Measurements from ENCODE around the gene TRMT1.
A peak's percentile ranks its signal among the peaks of the same experiment; 100 is the strongest.

Gene TRMT1

GRCh38 chr19:13120817-13121216, 4.3 kb upstream of the TRMT1 start:
- no peak for TF ChIP-seq CTCF (IDR thresholded peaks at IDR 0.05; ENCODE audit: low read depth, low read length)
- DNase-seq (ENCODE audit: extremely low read depth, low read depth): no peak

GRCh38 chr19:13120031-13120430, 3.5 kb upstream of the TRMT1 start:
- TF ChIP-seq CTCF (IDR thresholded peaks at IDR 0.05; ENCODE audit: low read depth, low read length): no peak

DNA sequence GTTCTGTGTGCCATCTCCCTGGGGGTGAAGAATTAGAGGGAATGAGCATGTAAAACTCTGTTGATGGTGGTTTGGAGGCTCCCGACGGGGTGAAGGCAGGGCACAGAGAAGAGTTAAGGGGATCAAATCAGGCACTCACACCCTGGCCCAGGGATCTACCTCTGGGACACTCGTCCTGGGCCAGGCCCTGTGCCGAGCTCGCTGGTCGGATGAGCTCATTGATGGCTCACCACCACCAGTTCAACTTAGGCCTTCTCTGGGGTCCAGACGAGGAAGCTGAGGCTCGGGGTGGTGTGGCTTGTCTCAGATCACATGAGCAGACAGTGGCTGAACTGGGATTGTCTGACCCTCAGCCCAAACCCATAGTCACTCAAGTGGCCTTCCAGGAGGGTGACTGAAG, 3.1 kb upstream of the TRMT1 start:
- TF ChIP-seq CTCF (IDR thresholded peaks at IDR 0.05; ENCODE audit: low read depth, low read length): no peak
- no peak for DNase-seq (ENCODE audit: extremely low read depth, low read depth)

More at GRCh38 chr19:13120031-13120430, 3.5 kb upstream of the TRMT1 start:
- no peak for DNase-seq (ENCODE audit: extremely low read depth, low read depth)

- no peak for DNase-seq (ENCODE audit: extremely low read depth, low read depth)
- TF ChIP-seq CTCF (IDR thresholded peaks at IDR 0.05; ENCODE audit: low read depth, low read length): no peak
These were observed 2.1 kb upstream of the TRMT1 start for GRCh38 chr19:13118424-13119193.

DNA sequence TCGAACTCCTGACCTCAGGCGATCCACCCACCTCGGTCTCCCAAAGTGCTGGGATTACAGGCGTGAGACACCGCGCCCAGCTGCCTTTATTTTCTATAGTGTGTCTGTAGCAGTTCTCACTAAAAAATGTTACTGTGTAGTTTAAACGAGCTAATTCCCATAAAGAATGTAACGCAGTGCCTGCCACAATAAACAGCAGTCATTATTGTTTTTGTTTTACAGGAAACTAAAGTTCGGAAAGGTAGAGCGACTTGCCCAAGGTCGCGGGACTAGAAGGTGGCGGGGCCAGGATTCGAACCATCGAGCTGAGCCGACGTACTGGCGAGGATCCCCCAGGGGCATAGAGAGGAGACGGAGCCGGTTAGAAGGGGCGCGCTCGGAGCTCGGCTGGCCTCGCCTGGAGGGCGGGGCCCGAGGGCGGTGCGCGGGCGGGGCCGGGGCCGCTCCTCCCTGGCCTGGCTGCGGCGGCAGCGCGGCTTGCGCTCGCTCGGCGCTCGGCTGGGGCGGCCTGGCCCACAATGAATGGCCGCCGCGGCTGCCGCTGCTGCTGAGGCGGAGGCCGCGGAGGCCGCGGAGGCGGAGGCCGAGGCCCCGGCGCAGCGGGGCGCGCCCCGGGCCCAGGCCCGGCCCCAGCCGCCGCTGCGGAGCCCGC, 1.4 kb upstream of the TRMT1 start, which contains the start of gene NACC1:
NACC1 (plus strand) TSS at position 493 of the 652 bp plus-strand sequence. CDS start 16,944 bp downstream, outside the sequence.
- TF ChIP-seq CTCF (IDR thresholded peaks at IDR 0.05; ENCODE audit: low read depth, low read length): no peak
- DNase-seq (ENCODE audit: extremely low read depth, low read depth): peak; percentile 57

DNA sequence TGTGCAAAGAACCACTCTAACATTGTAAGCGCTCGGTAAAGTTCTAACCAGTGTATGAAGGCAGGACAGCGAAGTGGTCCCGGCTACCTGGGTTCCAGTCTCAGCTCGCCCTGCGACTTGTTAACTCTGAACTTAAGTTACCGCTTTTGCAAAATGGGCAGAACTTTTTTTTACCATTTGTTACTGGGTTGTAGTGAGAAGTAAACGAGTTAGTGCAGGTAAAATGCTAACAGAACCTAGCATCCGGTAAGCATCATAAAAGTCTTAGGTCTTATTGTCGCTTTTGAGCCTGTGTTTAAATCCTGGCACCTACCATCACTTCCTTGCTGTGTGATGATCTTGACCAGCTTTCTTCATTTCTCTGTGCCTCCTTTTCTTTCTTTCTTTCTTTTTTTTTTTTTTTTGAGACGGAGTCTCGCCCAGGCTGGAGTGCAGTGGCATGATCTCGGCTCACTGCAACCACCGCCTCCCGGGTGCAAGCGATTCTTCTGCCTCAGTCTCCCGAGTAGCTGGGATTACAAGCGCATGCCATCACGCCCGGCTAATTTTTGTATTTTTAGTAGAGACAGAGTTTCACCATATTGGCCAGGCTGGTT, 734 bp upstream of the TRMT1 start:
- TF ChIP-seq CTCF (IDR thresholded peaks at IDR 0.05; ENCODE audit: low read depth, low read length): no peak
- no peak for DNase-seq (ENCODE audit: extremely low read depth, low read depth)

- TF ChIP-seq CTCF (IDR thresholded peaks at IDR 0.05; ENCODE audit: low read depth, low read length): no peak
- DNase-seq (ENCODE audit: extremely low read depth, low read depth): no peak
These were observed 631 bp downstream of the TRMT1 start for GRCh38 chr19:13115936-13116281.
